DND-41 (cell line): ENCODE measurements around the gene C5orf22.
A peak's percentile ranks its signal among the peaks of the same experiment; 100 is the strongest.

Experiments
- ATAC-seq: fragments of 200-7000 bp; cut with Tn5 transposase; 3 replicates; pipeline ENCODE4 v1.9.1; 2021; ENCODE audit warnings: low read depth; ENCODE audit not compliant: insufficient read depth
- DNase-seq: peaks from one replicate; pipeline ENCODE4 v3.0.0-alpha.2; 2020
- H2AFZ ChIP-seq: 2 replicates; pipeline ENCODE4 v1.6.0; 2012; ENCODE audit warnings: low read depth, low read length
- H3K27ac ChIP-seq: 2 replicates; pipeline ENCODE4 v1.5.1; 2012; ENCODE audit warnings: low read length, inconsistent platforms
- H3K27me3 ChIP-seq: fragments of 200-600 bp; sonication (generic); 2 replicates; pipeline ENCODE4 v1.6.0; 2012; ENCODE audit warnings: low read length, mild to moderate bottlenecking, inconsistent platforms; ENCODE audit not compliant: insufficient read depth, poor library complexity
- H3K36me3 ChIP-seq: 2 replicates; pipeline ENCODE4 v1.5.1; 2012; ENCODE audit warnings: low read length, inconsistent platforms; ENCODE audit not compliant: insufficient read depth
- H3K4me1 ChIP-seq: 2 replicates; pipeline ENCODE4 v1.5.1; 2012; ENCODE audit warnings: mild to moderate bottlenecking, low read length; ENCODE audit not compliant: insufficient read depth
- H3K4me2 ChIP-seq: 2 replicates; pipeline ENCODE4 v1.6.0; 2012; ENCODE audit warnings: mild to moderate bottlenecking, moderate library complexity, low read length, inconsistent platforms; ENCODE audit not compliant: insufficient read depth
- H3K4me3 ChIP-seq, 2 experiments: fragments of 200-600 bp in 1 of 2; shearing (Covaris generic) in 1 of 2; 2 replicates each; pipeline ENCODE4 v1.5.1; 2012 to 2016; ENCODE audit warnings: inconsistent platforms in 2 of 2, low read length in 2 of 2, mild to moderate bottlenecking in 2 of 2, low read depth in 1 of 2, moderate library complexity in 1 of 2
- H3K79me2 ChIP-seq: 2 replicates; pipeline ENCODE4 v1.6.0; 2012; ENCODE audit warnings: low read length, inconsistent platforms; ENCODE audit not compliant: insufficient read depth
- H3K9ac ChIP-seq: 2 replicates; pipeline ENCODE4 v1.6.0; 2012; ENCODE audit warnings: low read depth, mild to moderate bottlenecking, inconsistent platforms, low read length, moderate library complexity
- H3K9me3 ChIP-seq: 2 replicates; pipeline ENCODE4 v1.5.1; 2012; ENCODE audit warnings: low read length, moderate library complexity, mild to moderate bottlenecking, inconsistent platforms; ENCODE audit not compliant: insufficient read depth, severe bottlenecking
- H4K20me1 ChIP-seq: 2 replicates; pipeline ENCODE4 v1.6.0; 2012; ENCODE audit warnings: low read length; ENCODE audit not compliant: insufficient read depth
- CTCF ChIP-seq: IDR thresholded peaks from 2 replicates; pipeline ENCODE4 v1.5.1; 2012; ENCODE audit warnings: borderline replicate concordance, low read length, moderate library complexity, mild to moderate bottlenecking; ENCODE audit not compliant: poor library complexity, severe bottlenecking; ENCODE audit errors: extremely low read depth
- EZH2 ChIP-seq: IDR thresholded peaks from 3 replicates; pipeline ENCODE4 v1.6.1; 2012; ENCODE audit warnings: borderline replicate concordance, low read depth, mild to moderate bottlenecking, moderate library complexity, low read length, inconsistent platforms; ENCODE audit not compliant: severe bottlenecking

The C5orf22 gene

DNA sequence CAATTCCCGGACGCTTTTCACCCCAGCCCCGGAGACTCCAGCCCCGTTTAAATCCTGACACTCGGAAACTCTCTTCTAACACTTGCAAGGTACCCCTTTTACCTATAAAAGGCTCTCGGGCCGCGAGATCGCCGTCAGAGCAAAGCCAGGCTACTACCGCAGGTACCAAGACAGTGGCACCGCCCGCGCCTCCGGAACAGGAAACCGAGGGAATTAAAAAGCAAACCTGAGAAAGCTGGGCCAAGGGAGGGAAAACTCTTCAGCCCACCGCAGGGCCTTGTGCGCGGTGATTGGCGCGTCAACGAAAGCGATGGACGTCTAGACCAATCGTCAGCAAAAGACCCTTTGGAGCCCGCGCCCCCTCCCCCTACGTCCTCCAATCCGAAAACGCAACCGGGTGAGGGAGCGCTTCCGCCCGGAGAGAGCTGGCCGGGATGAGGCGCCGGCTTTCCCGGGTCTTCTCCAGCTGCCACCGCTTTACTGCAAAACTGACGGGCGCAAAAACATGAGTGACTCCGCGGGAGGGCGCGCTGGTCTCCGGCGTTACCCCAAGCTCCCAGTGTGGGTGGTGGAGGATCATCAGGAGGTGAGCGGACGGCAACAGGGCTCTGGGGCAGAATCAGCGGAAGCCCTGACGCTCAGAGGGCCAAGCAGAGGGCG lies at the start of gene C5orf22, which contains the start of gene DROSHA:
Gene C5orf22 (plus strand): TSS at position 414 of the 660 bp plus-strand sequence. CDS start 92 bp downstream, at position 506.
Gene DROSHA (minus strand): TSS at position 206 of the 660 bp plus-strand sequence. CDS start 3,034 bp downstream, outside the sequence.
- Histone ChIP-seq H3K9ac (peak within 1 kb of the TSS; percentile 86), H3K79me2 (peaks cover 68% of the 10 kb centered on the region), H3K36me3 (peaks cover 52% of the 10 kb centered on the region), H3K27me3 (no peaks in the 10 kb centered on the region), H3K27ac (peak within 1 kb of the TSS; percentile 85), H2AFZ (peak within 1 kb of the TSS; percentile 96), H3K9me3 (no peaks in the 10 kb centered on the region), H4K20me1 (peaks cover 13% of the 10 kb centered on the region), H3K4me1 (peaks cover 38% of the 10 kb centered on the region), H3K4me3 (peak within 1 kb of the TSS; percentile 64 to 84), H3K4me2 (peak within 1 kb of the TSS; percentile 80)
- peak; percentile 36 for TF ChIP-seq CTCF
- TF ChIP-seq EZH2, result no peak
- DNase-seq (peak; percentile 96), ATAC-seq (peak; percentile 96)

DNA sequence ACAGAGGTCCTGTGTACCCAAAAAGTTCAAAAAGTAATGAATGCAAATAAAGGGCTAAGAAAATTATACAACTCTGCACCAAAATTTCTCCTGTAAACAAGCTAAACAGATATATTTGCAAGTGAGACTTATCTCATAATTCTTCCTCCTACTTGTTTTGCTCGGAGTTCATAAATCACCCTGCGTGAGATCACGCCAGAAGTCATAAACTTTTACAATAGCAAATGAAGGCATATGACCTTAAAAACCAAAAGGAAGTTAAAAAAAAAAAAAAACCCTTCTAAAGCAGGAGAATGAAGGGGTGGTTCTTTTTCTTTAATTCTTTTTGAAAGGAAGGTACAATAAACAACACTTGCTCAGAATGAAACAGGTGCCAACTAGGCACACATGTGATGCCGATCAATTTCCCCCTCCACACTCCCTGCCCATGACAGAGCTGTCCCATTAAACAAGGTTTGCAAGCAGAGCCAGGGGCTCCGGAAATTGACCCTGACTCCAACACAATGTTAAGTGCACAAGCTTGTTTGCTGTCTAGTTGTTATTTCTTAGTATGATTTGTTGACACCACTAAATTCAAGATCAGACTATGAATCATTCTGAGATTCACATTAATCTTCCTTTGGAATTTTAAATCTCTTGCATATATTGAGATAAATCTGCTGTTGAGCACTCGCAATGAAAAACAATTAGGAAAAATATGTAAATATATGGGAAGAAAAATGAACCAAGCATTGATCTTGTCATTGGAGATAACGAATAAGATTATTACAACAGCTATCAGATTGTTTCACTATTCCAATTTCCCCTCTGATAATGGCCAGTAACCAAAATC lies 46.5 kb upstream of the C5orf22 start:
- no peaks in the 10 kb centered on the region for H3K9me3 ChIP-seq
- no peak overlapping the region for H3K4me2 ChIP-seq
- no peaks in the 10 kb centered on the region for H3K4me1 ChIP-seq
- H3K79me2 ChIP-seq, result no peaks in the 10 kb centered on the region
- H2AFZ ChIP-seq, result no peak overlapping the region
- peaks cover 73% of the 10 kb centered on the region for H3K36me3 ChIP-seq
- DNase-seq (no peak), ATAC-seq (no peak)
- TF ChIP-seq EZH2 (no peak), CTCF (no peak)
- H3K9ac ChIP-seq, result no peak overlapping the region
- H3K4me3 ChIP-seq, result no peak overlapping the region
- no peak overlapping the region for H3K27ac ChIP-seq
- no peaks in the 10 kb centered on the region for H4K20me1 ChIP-seq
- no peaks in the 10 kb centered on the region for H3K27me3 ChIP-seq

- Histone ChIP-seq H3K79me2 (no peaks in the 10 kb centered on the region), H3K4me3 (no peak overlapping the region), H3K4me1 (no peaks in the 10 kb centered on the region), H3K27me3 (no peaks in the 10 kb centered on the region), H4K20me1 (no peaks in the 10 kb centered on the region), H3K27ac (no peak overlapping the region), H3K9me3 (no peaks in the 10 kb centered on the region), H3K4me2 (no peak overlapping the region), H3K36me3 (peaks cover 80% of the 10 kb centered on the region), H3K9ac (no peak overlapping the region), H2AFZ (no peak overlapping the region)
- TF ChIP-seq EZH2, result no peak
- no peak for TF ChIP-seq CTCF
- no peak for DNase-seq
- no peak for ATAC-seq
These were observed 45.7 kb upstream of the C5orf22 start for GRCh38 chr5:31486441-31486840.
